Activated CD4-positive, alpha-beta T cell treated with anti-CD3 and anti-CD28 coated beads, Interleukin-2, amount 50 U/mL, for 16 hours (primary cell): ENCODE measurements around the gene USP28.
"Not testable (repeated sequence)": the region's sequence is repeated elsewhere in the genome, so short reads cannot be mapped to it uniquely, and the experiment has no call there.

Source experiments
- DNase-seq: peaks from one replicate; pipeline ENCODE4 v3.0.0-alpha.2; 2020

The USP28 gene

DNA sequence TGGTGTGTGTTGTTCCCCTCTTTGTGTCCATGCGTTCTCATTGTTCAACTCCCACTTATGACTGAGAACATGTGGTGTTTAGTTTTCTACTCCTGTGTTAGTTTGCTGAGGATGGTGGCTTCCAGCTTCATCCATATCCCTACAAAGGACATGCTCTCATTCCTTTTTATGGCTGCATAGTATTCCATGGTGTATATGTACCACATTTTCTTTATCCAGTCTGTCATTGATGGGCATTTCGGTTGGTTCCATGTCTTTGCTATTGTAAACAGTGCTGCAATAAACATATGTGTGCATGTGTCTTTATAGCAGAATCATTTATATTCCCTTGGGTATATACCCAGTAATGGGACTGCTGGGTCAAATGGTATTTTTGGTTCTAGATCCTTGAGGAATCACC is 112.3 kb downstream of the USP28 start:
- DNase-seq: not testable (repeated sequence)

DNA sequence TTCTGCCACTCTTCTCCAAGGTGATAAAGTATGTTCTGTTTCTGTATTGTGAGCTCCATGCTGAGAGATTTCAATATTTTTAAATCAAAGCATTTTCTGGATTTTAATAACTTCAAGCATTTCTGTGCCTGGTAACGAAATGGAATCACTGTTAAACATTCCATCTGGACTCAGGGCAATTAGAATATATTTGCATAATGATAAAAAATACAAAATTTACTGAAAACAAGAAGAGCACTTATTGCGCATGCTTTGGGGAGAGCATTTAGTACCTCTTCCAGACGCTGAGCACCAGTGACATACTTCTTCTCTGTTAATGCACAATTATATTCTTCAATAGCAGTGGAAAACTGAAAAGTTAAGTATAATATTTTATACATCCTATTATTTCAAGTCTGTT is 115.1 kb downstream of the USP28 start:
- DNase-seq: no peak

- no peak for DNase-seq
These were observed 122.4 kb downstream of the USP28 start for GRCh38 chr11:113752932-113753331.
